Large intestine (tissue), 3 donors: ENCODE measurements around the gene BARX1. TPM values are rescaled to one million over a fixed set of nuclear protein-coding genes. Genes with fewer than 3 reads are reported as not detected.
"Not testable (repeated sequence)": the region's sequence is repeated elsewhere in the genome, so short reads cannot be mapped to it uniquely, and the experiment has no call there.

ENCODE experiments used
- DNase-seq, 2 donors: peaks; one replicate each; pipeline versions ENCODE4 v3.0.0 to v3.0.0-alpha.2; 2013
- H3K27ac ChIP-seq: one replicate; pipeline ENCODE4 v1.5.1; 2013; ENCODE audit warnings: low read length
- H3K27me3 ChIP-seq: 2 replicates; pipeline ENCODE4 v1.6.1; 2013; ENCODE audit warnings: low read length; ENCODE audit not compliant: control insufficient read depth, insufficient read depth
- H3K36me3 ChIP-seq: 2 replicates; pipeline ENCODE4 v1.6.1; 2013; ENCODE audit warnings: low read length; ENCODE audit not compliant: control insufficient read depth, insufficient read depth
- H3K4me1 ChIP-seq: one replicate; pipeline ENCODE4 v1.6.1; 2013; ENCODE audit warnings: low read length; ENCODE audit not compliant: control insufficient read depth, insufficient read depth
- H3K4me3 ChIP-seq: one replicate; pipeline ENCODE4 v1.5.1; 2013; ENCODE audit warnings: low read length
- H3K9me3 ChIP-seq: one replicate; pipeline ENCODE4 v1.6.1; 2013; ENCODE audit warnings: mild to moderate bottlenecking, low read depth, low read length, moderate library complexity; ENCODE audit not compliant: control insufficient read depth
- WGBS: methylation state at CpG from one replicate; pipeline ENCODE4 v1.1.5; 2013; ENCODE audit warnings: low lambda C conversion rate; ENCODE audit not compliant: insufficient coverage; 5-methylcytosine and 5-hydroxymethylcytosine counted together
- polyA plus RNA-seq: library from polyadenylated mRNA; unstranded; fragments of 120-200 nt; gene quantifications from one replicate; pipeline ENCODE4 v1.2.1, GENCODE V29; 2013

The BARX1 gene
- polyA plus RNA-seq, 1 donor = 0.06 TPM

DNA sequence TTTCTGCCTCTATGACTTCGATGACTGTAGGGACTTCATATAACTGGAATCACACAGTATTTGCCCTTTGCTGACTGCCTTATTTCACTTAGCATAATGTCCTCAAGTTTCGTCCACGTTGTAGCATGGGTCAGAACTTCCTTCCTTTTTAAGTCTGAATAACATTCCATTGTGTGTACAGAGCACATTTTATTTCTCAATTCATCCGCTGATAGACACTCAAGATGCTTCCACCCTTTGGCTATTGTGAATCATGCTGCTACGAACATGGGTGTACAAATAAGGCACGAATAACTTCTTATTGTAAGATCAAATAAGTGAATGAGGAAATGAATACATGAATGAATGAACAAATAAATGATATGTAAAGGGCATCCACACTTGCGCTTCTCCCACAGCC is 13.0 kb downstream of the BARX1 start:
- no peaks in the 10 kb centered on the region for H3K36me3 ChIP-seq
- DNase-seq = no peak
- WGBS = 80% methylated on average over 1 of the region's 7 CpGs
- H3K9me3 ChIP-seq = no peaks in the 10 kb centered on the region
- no peak overlapping the region for H3K4me3 ChIP-seq
- peaks cover 81% of the 10 kb centered on the region for H3K27me3 ChIP-seq
- no peak overlapping the region for H3K27ac ChIP-seq
- H3K4me1 ChIP-seq = peaks cover 6% of the 10 kb centered on the region

DNA sequence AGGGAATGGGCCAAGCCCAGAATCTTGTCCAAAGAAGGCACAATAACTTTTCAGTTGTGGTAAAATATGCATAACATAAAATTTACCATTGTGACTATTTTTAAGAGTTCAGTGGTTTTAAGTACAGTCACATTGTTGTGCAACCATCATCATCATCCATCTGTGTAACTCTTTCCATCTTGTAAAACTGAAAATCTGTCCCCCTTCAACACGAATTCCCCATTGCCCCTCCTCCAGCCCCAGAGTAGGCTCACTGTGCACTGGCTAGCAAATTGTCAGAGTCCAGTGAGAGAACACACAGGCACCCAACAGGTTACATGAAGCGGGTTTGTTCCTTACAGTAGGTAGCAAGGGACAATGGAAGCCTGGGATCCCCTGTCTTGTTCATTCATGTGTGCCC is 13.7 kb downstream of the BARX1 start:
- H3K27me3 ChIP-seq = peaks cover 80% of the 10 kb centered on the region
- H3K4me3 ChIP-seq = no peak overlapping the region
- H3K27ac ChIP-seq = no peak overlapping the region
- no peaks in the 10 kb centered on the region for H3K36me3 ChIP-seq
- no CpG with 5 or more reads among the region's 2 CpGs for WGBS
- no peaks in the 10 kb centered on the region for H3K9me3 ChIP-seq
- DNase-seq = no peak
- peaks cover 6% of the 10 kb centered on the region for H3K4me1 ChIP-seq

GRCh38 chr9:93940951-93941350 is 14.2 kb downstream of the BARX1 start:
- Histone ChIP-seq H3K36me3 (no peaks in the 10 kb centered on the region), H3K9me3 (no peaks in the 10 kb centered on the region), H3K27ac (no peak overlapping the region), H3K4me1 (peaks cover 6% of the 10 kb centered on the region), H3K27me3 (peaks cover 75% of the 10 kb centered on the region), H3K4me3 (no peak overlapping the region)
- WGBS = 83% methylated on average over 4 of the region's 8 CpGs
- no peak for DNase-seq

DNA sequence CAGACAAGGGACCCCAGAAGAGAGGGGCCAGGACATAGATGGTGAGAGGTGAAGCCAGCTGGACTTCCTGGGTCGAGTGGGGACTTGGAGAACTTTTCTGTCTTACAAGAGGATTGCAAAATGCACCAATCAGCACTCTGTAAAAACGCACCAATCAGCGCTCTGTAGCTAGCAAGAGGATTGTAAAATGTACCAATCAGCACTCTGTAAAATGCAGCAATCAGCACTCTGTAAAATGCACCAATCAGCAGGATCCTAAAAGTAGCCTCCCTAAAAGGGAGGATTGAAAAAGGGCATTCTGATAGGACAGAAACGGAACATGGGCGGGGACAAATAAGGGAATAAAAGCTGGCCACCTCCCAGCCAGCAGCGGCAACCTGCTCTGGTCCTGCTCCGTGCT is 15.6 kb downstream of the BARX1 start:
- not testable (repeated sequence) for H3K36me3 ChIP-seq, H3K27ac ChIP-seq, H3K4me3 ChIP-seq, H3K9me3 ChIP-seq, H3K4me1 ChIP-seq, DNase-seq
- WGBS = no CpG with 5 or more reads among the region's 7 CpGs
- H3K27me3 ChIP-seq = peaks cover 66% of the 10 kb centered on the region

- Histone ChIP-seq H3K27me3 (peaks cover 44% of the 10 kb centered on the region), H3K36me3 (no peaks in the 10 kb centered on the region), H3K4me1 (no peaks in the 10 kb centered on the region), H3K9me3 (no peaks in the 10 kb centered on the region), H3K27ac (no peak overlapping the region), H3K4me3 (no peak overlapping the region)
- WGBS = 17% methylated on average over 1 of the region's 1 CpG
- no peak for DNase-seq
Observed at GRCh38 chr9:93937193-93937592, 18.0 kb downstream of the BARX1 start.

DNA sequence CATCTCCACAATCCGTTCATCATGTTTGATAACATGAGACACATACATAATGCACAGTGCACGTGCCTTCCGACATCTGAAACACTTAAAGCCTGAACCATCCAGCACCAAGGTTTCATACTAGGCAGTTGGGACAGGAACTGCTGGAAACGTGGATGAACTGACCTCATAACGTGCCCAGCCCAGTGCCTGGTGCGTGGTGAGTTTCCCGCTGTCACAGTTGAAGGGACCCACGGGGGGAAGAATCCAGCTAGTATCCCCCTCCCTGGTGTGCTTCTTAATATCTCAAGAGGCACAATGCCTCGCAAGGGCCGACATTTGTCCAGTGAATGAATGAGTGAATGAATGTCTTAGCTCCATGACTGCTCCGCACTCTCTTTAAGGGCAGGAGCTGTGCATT is 23.2 kb downstream of the BARX1 start:
- Histone ChIP-seq H3K4me3 (no peak overlapping the region), H3K9me3 (no peaks in the 10 kb centered on the region), H3K4me1 (no peaks in the 10 kb centered on the region), H3K27ac (no peak overlapping the region), H3K27me3 (peaks cover 43% of the 10 kb centered on the region), H3K36me3 (no peaks in the 10 kb centered on the region)
- WGBS = no CpG with 5 or more reads among the region's 11 CpGs
- DNase-seq = no peak

GRCh38 chr9:93930070-93930469 is 25.1 kb downstream of the BARX1 start:
- Histone ChIP-seq H3K9me3 (no peaks in the 10 kb centered on the region), H3K27me3 (peaks cover 38% of the 10 kb centered on the region), H3K36me3 (no peaks in the 10 kb centered on the region), H3K27ac (no peak overlapping the region), H3K4me3 (no peak overlapping the region), H3K4me1 (no peaks in the 10 kb centered on the region)
- WGBS = no CpG with 5 or more reads among the region's 8 CpGs
- DNase-seq = no peak

GRCh38 chr9:93929231-93929630 is 25.9 kb downstream of the BARX1 start:
- DNase-seq = no peak
- Histone ChIP-seq H3K27ac (no peak overlapping the region), H3K4me3 (no peak overlapping the region), H3K9me3 (no peaks in the 10 kb centered on the region), H3K27me3 (peaks cover 35% of the 10 kb centered on the region), H3K4me1 (no peaks in the 10 kb centered on the region), H3K36me3 (no peaks in the 10 kb centered on the region)
- no CpG with 5 or more reads among the region's 1 CpG for WGBS

- Histone ChIP-seq H3K9me3 (no peaks in the 10 kb centered on the region), H3K4me3 (no peak overlapping the region), H3K27me3 (no peaks in the 10 kb centered on the region), H3K36me3 (no peaks in the 10 kb centered on the region), H3K4me1 (no peaks in the 10 kb centered on the region), H3K27ac (no peak overlapping the region)
- no CpG with 5 or more reads among the region's 4 CpGs for WGBS
- no peak for DNase-seq
Observed at GRCh38 chr9:93922535-93922934, 32.6 kb downstream of the BARX1 start.

DNA sequence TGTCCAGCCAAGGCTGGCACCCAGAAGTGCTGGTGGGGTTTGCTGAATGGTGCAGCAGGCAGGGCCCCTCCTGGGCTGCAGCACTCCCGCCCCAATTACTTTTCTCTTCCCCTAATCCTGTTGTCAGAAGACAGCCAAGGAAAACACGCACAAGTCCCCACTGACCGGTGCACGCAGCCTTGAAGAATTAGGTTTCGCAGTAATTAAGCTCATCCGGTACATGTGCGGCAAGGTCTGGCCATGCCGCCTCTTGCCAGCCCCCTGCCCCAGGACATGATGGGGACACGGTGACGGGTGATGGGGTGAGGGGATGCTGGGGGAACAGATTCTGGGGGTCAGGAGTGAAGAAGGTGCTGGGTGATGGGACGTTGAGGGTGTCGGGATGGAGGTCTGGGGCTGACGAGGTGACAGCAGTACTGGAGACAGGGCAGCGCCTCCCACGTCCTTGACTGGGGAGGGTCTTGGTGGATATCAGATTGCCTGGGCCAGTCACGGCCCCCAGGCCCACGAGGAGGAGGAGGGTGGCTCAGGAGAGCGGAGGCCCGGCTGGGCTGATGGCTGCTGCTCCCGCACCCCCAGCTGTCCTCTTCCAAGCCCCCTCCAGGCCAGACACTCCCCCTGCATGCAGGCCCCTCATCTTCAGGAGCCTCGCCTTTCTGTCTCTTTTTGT is 34.9 kb downstream of the BARX1 start:
- Histone ChIP-seq H3K4me1 (no peaks in the 10 kb centered on the region), H3K27me3 (no peaks in the 10 kb centered on the region), H3K36me3 (no peaks in the 10 kb centered on the region), H3K9me3 (no peaks in the 10 kb centered on the region), H3K4me3 (no peak overlapping the region), H3K27ac (no peak overlapping the region)
- DNase-seq = no peak
- WGBS = 78% methylated on average over 1 of the region's 21 CpGs

DNA sequence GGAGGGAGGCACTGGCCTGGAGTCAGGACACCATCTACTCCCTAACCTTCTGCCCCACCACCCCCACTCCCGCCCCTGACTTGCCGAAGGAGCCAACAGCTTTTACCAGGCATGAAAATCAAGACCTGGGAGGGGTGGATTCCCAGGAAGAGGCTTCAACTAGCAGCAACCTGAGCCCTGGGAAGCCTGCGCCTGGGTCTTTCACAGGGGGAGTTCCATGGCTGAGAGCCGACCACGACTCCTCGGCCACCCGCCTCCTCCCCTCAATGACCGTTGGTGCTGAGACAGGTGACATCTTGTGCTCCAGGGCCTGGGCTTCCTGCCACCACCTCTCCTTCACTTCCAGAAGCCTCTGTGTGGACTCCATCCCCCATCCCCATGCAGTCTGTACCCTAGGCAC is 37.1 kb downstream of the BARX1 start:
- Histone ChIP-seq H3K36me3 (no peaks in the 10 kb centered on the region), H3K9me3 (no peaks in the 10 kb centered on the region), H3K27me3 (peaks cover 4% of the 10 kb centered on the region), H3K4me3 (no peak overlapping the region), H3K27ac (no peak overlapping the region), H3K4me1 (no peaks in the 10 kb centered on the region)
- no peak for DNase-seq
- WGBS = 83% methylated on average over 1 of the region's 8 CpGs
